Measurements from ENCODE around the gene NUTF2. TPM values are rescaled to one million over a fixed set of nuclear protein-coding genes. Genes with fewer than 3 reads are reported as not detected.

The NUTF2 gene
- total RNA-seq (10 to 100 TPM; 46.6 to 66.8 TPM), total RNA-seq (38.7 to 58.9 reads per million in 2 donors)

DNA sequence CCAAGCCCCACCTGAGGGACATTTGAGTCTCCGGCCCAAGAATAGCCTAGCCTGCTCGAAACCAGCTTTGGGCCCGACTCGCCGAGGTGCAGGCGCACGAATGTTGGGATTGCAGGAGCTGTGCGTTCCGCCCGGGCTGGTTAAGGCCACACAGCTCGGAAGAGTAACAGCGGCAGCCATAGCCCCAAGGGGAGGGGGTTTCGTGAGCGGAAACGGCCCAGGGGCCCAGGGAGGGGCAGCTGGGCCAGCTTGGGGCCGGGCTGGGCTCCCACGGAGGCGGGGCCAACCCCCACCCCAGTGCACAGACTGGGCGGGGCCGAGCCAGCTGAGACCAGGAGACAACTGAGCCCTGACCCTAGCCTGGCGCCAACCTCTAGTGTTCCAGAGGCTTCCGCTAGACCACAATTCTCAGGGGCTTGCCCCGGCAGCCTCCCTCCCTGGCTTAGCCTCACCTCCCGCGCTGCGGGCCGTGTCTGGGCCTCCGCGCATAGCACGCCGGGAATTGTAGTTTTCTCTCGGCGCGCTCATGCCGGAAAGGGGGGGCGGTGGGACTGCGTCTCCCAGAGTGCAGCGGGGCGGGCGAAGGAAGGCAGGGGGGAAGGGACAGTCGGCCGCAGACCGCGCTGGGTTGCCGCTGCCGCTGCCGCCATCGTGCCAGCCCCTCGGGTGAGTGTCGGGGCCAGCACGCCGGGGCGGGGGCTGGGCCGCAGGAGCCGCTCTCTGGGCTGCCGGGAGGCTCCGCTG, at the start of gene NUTF2:
TSS of gene NUTF2 (plus strand) at position 614 of the 744 bp plus-strand sequence. CDS start 18,198 bp downstream, outside the sequence.
- DNase-seq, result peak; percentile 90 to 95 (median 91)
- H3K36me3 Mint-ChIP-seq (ENCODE audit: low read depth), result no peaks in the 10 kb centered on the region
- no peaks in the 10 kb centered on the region for H3K9me3 ChIP-seq (ENCODE audit: control insufficient read depth, low read length, poor library complexity, severe bottlenecking)
- H3K27ac Mint-ChIP-seq, result peak within 1 kb of the TSS; percentile 95
- peak within 1 kb of the TSS; percentile 92 for H3K4me3 Mint-ChIP-seq
- peak; percentile 74 for ATAC-seq
- H3K4me1 Mint-ChIP-seq, result peaks cover 44% of the 10 kb centered on the region
- H3K27me3 Mint-ChIP-seq, result no peaks in the 10 kb centered on the region

DNA sequence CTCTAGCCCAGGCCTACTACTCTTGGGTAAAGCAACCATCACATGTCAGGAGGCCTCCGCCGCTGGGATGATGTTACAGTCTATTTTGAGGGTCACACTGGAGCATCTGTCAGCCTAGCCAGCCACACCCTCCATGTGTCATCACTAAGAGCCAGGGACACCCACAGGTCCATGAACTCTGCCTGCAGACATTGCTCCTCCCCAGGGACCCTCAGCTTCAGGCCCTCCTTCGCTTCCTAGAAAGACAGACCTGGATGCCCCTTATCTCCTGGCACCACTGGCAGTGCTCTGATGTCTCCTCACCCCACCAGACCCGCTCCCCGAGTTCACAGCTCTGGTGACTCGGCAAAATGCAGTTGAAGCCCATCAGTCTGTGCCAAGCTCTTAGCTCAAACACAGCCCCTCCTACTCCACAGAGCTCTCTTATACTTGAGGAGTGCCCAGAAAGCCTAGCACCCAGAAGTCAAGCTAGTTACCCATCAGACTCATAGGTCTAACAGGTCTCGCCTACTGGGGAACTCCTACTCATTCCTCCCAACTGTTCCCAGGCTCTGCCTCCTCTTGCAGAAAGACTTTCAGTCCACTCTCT, 46.3 kb upstream of the NUTF2 start:
- H3K4me1 Mint-ChIP-seq, result peaks cover 61% of the 10 kb centered on the region
- H3K4me3 Mint-ChIP-seq, result no peak overlapping the region
- peak overlapping the region; percentile 37 for H3K27ac Mint-ChIP-seq

DNA sequence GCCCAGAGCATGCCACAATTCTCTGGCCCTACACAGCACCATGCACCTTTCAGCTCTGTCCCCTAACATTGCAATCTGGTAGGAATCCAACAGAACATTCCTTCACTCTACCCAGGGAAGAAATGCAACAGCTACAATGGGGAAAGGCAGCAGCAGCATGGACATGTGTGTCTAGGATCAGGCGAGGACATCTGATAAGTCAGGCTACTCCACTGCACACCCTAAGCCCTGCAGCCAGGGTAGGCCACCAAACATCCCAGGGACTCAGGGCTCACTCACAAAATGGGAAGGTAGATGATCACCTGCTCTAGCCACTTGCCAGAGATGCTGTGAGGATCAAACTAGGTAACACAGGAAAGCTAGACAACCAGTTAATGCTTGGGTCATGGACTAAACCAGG, 45.5 kb upstream of the NUTF2 start:
- Mint-ChIP-seq H3K27ac (peak overlapping the region; percentile 37), H3K36me3 (ENCODE audit: low read depth) (no peaks in the 10 kb centered on the region), H3K27me3 (no peaks in the 10 kb centered on the region), H3K4me3 (peak overlapping the region; percentile 74), H3K4me1 (peaks cover 62% of the 10 kb centered on the region)
- DNase-seq (no peak), ATAC-seq (no peak)
- H3K9me3 ChIP-seq (ENCODE audit: control insufficient read depth, low read length, poor library complexity, severe bottlenecking), result no peaks in the 10 kb centered on the region

More for the DNA sequence above, 46.3 kb upstream of the NUTF2 start:
- no peaks in the 10 kb centered on the region for H3K9me3 ChIP-seq (ENCODE audit: control insufficient read depth, low read length, poor library complexity, severe bottlenecking)
- no peaks in the 10 kb centered on the region for H3K27me3 Mint-ChIP-seq
- DNase-seq (no peak), ATAC-seq (no peak)
- no peaks in the 10 kb centered on the region for H3K36me3 Mint-ChIP-seq (ENCODE audit: low read depth)

DNA sequence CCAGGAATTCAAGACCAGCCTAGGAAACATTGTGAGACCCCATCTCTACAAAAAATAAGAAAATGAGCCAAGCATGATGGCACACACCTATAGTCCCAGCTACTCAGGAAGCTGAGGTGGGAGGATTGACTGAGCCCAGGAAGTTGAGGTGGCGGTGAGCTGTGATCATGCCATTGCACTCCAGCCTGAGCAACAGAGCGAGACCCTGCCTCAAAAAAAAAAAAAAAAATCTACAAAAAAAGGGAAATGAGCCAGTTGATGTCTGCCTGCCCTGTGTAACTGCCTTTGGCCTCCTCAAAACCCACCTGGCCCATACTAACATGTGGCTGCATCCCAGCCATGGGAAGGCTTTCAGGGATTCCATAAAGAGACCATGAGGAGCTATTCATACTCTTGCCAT, 44.9 kb upstream of the NUTF2 start:
- Mint-ChIP-seq H3K27me3 (no peaks in the 10 kb centered on the region), H3K36me3 (ENCODE audit: low read depth) (no peaks in the 10 kb centered on the region), H3K4me3 (peak overlapping the region; percentile 74), H3K4me1 (peaks cover 57% of the 10 kb centered on the region), H3K27ac (peak overlapping the region; percentile 72)
- DNase-seq, result no peak
- no peaks in the 10 kb centered on the region for H3K9me3 ChIP-seq (ENCODE audit: control insufficient read depth, low read length, poor library complexity, severe bottlenecking)
- no peak for ATAC-seq

DNA sequence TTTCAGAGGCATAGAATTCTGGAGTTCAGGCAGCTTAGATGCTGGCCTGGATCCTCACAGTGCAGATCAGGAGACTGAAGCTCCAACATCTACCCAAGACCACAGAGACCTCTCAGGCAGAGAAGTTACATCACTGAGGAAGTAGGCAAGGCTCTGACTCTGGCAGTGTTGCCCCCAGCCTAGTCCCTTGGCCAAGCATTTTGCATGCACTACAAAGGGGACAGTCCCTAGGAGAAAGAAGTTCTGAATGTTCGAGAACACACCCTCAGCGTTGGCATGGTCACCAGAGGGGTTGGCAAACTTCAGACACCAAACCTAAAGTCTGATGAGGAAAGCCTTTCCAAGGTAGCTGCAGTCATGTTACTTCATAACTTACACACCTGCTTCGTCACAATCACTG, 42.8 kb upstream of the NUTF2 start:
- Mint-ChIP-seq H3K4me3 (no peak overlapping the region), H3K27me3 (no peaks in the 10 kb centered on the region), H3K4me1 (peaks cover 47% of the 10 kb centered on the region), H3K36me3 (ENCODE audit: low read depth) (no peaks in the 10 kb centered on the region), H3K27ac (no peak overlapping the region)
- H3K9me3 ChIP-seq (ENCODE audit: control insufficient read depth, low read length, poor library complexity, severe bottlenecking), result no peaks in the 10 kb centered on the region
- DNase-seq (no peak), ATAC-seq (no peak)

DNA sequence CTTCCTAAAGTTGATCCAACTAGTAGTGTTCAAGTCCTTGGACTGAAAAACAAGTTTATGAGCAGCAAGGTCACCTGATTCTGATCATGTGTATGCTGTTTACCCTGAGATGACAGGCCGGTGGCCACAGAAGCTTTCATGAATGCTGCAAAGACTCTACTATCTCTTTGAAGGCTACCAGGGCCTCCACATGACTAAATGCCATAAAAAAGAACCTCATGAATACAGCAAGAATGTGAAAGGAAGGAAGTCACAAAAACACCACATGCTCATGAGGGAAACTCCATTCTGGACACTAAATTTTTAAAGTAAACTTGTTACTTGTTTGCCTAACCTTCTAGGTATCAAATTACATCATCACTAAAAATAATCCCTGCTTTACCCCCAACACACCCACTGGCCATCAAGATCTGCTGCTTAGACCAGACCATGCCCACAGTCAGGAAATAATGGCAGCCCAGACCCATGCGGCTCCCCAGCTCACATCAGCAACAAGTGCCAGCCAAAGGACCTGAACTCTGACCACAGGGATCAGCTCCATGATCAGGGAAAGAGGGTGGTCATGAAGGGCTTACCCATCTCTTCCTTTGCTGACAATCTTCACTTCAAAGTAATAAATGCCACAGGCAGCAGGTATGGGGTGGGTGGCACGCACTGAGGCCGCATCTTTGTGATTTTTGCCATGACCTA, 41.7 kb upstream of the NUTF2 start:
- peaks cover 43% of the 10 kb centered on the region for H3K4me1 Mint-ChIP-seq
- H3K36me3 Mint-ChIP-seq (ENCODE audit: low read depth), result no peaks in the 10 kb centered on the region
- peak overlapping the region; percentile 88 for H3K4me3 Mint-ChIP-seq
- H3K27me3 Mint-ChIP-seq, result no peaks in the 10 kb centered on the region
- peak overlapping the region; percentile 87 for H3K27ac Mint-ChIP-seq
- ATAC-seq (no peak), DNase-seq (no peak)
- H3K9me3 ChIP-seq (ENCODE audit: control insufficient read depth, low read length, poor library complexity, severe bottlenecking), result no peaks in the 10 kb centered on the region

DNA sequence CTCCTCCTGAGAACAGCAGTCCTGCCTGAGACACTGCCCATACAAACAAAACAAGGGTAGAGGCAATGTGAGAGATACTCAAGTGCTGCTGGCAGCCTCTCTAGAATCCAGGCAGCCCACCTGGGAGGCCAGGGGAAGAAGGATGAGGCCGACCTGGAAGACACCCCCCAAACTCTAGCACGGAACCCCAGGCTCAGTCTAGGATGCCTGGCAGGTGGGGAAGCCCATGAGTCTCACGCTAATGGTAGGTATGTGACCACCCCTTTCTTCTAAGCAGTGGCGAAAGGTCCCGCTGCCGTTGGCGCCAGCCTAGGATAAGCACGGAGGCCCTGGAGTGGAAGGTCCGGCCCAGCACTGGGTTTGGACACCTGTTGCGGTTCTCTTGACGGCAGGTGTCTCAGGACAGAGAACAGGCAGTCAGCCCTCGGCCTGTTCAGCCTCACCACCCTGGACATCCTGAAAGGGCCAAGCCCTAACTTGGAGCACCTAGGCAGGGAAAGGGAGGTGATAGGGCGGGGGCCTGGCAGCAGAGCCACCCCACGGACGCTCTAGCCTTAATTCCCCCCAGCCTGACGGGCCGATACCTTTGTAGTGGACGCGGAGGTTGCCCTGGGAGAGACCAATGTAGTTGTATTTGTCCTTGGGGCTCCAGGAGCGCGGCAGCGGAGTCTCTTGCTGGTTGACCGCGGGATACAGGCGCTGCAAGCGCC, 40.9 kb upstream of the NUTF2 start:
- H3K27ac Mint-ChIP-seq, result peak overlapping the region; percentile 87
- H3K9me3 ChIP-seq (ENCODE audit: control insufficient read depth, low read length, poor library complexity, severe bottlenecking), result no peaks in the 10 kb centered on the region
- H3K4me3 Mint-ChIP-seq, result peak overlapping the region; percentile 88
- H3K36me3 Mint-ChIP-seq (ENCODE audit: low read depth), result no peaks in the 10 kb centered on the region
- H3K27me3 Mint-ChIP-seq, result no peaks in the 10 kb centered on the region
- no peak for DNase-seq
- ATAC-seq, result no peak
- peaks cover 36% of the 10 kb centered on the region for H3K4me1 Mint-ChIP-seq

DNA sequence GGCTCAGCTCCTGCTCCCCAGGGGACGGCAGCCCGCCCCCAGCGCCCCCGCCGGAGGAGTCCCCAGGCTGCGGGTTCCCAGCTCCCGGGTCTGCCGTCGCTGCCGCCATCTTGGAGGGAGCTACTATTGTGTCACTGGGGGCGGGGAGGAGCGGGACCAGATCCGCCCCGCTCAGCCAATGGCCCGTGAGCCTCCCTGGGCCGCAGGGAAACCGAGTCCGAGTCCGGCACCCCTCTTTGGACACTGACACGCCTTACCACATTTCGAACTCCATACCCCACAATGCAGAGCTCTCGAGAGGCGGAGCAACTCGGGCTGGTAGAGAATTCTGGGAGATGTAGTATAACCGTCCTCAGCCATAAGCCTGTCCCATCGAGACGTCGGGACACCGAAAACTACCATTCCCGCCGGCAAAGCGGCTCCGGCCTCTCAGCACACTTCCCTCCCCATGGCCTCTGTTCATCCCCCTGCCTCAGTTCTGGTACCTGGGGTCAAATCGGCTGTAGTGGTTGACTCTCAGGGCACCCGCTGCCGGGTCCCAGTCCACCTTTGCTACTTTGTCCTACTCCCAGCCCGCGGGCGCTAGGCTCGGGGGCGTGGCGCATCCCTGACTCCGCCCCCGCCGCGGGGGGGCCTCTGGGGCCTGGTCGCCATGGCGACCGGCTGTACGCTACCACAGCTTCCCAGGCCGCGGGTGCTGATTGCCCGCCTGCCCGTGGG, 40.1 kb upstream of the NUTF2 start, which contains the start of the genes RANBP10 and TSNAXIP1:
TSS of gene RANBP10 (minus strand) at position 133 of the 720 bp plus-strand sequence. CDS start at position 109, 24 bp downstream.
TSS of gene TSNAXIP1 (plus strand) at position 462 of the 720 bp plus-strand sequence. CDS start 261 bp downstream, outside the sequence.
- peaks cover 30% of the 10 kb centered on the region for H3K4me1 Mint-ChIP-seq
- no peaks in the 10 kb centered on the region for H3K9me3 ChIP-seq (ENCODE audit: control insufficient read depth, low read length, poor library complexity, severe bottlenecking)
- peak; percentile 93 for ATAC-seq
- H3K27ac Mint-ChIP-seq, result peak within 1 kb of the TSS; percentile 87
- H3K36me3 Mint-ChIP-seq (ENCODE audit: low read depth), result no peaks in the 10 kb centered on the region
- DNase-seq, result peak; percentile 90 to 96 (median 92)
- no peaks in the 10 kb centered on the region for H3K27me3 Mint-ChIP-seq
- peak within 1 kb of the TSS; percentile 88 for H3K4me3 Mint-ChIP-seq

DNA sequence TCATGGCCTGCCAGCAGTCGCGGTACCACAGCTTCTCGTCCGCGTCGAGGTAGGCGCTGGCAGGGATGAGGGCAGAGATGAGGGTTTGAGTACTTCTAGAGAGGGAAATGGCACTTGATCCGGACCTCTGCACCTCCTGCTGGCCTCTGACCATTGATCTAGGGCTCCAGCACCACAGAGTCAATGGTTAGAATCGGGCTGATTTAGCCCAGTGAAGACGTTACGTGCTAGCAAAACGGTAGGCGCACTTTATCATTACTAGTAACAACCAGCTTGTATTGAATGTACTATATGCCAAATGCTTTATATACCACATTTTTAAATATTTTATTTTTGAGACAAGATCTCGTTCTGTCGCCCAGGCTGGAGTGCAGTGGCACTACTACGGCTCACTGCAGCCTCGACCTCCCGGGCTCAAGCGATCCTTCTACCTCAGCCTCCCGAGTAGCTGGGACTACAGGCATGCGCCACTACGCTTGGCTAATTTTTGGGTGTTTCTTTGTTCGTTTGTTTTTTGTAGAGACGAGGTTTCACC, 39.5 kb upstream of the NUTF2 start:
- peaks cover 24% of the 10 kb centered on the region for H3K4me1 Mint-ChIP-seq
- H3K9me3 ChIP-seq (ENCODE audit: control insufficient read depth, low read length, poor library complexity, severe bottlenecking), result no peaks in the 10 kb centered on the region
- ATAC-seq (no peak), DNase-seq (no peak)
- H3K27ac Mint-ChIP-seq, result peak overlapping the region; percentile 87
- H3K4me3 Mint-ChIP-seq, result peak overlapping the region; percentile 88
- no peaks in the 10 kb centered on the region for H3K27me3 Mint-ChIP-seq
- no peaks in the 10 kb centered on the region for H3K36me3 Mint-ChIP-seq (ENCODE audit: low read depth)

DNA sequence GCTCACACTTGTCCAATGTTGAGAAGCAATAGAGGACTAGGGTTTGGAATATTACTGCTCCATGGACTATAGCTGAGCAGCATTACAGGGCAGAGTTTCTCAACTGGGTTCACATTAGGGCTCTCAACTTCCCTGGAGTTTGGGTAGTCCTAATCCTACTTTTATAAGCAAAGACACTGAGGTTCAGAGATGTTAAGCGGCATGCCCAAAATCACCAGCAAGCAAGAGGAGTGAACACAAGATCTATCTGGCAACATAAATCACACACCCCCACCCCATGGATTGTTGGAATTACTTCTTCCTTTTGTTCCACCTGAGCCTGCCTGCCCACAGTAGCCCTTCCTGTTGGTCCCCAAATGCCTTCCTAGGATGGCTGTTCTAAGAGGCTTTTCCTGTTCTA, 34.8 kb upstream of the NUTF2 start:
- Mint-ChIP-seq H3K27ac (no peak overlapping the region), H3K36me3 (ENCODE audit: low read depth) (no peaks in the 10 kb centered on the region), H3K4me3 (no peak overlapping the region), H3K4me1 (peaks cover 7% of the 10 kb centered on the region), H3K27me3 (no peaks in the 10 kb centered on the region)
- no peak for ATAC-seq
- no peaks in the 10 kb centered on the region for H3K9me3 ChIP-seq (ENCODE audit: control insufficient read depth, low read length, poor library complexity, severe bottlenecking)
- no peak for DNase-seq

DNA sequence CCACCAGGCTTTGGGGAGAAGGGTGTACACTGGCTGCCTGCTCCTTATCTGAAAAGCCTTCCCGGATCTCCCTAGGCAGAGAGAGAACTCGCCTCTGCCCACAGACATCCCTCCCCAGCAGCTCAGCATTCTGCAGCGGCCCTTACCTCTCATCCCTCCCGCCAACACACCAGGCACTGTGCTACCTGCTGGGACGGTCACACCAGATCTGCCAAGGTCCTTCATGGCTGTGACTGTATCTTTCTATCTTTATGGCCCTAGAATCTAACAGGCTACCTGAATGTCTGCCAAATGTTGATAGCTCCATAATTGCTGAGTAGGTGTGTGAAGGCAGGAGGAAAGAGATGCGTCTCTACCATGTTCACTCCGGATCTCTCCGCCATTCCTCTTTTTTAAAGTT, 32.2 kb upstream of the NUTF2 start:
- H3K27me3 Mint-ChIP-seq, result no peaks in the 10 kb centered on the region
- H3K27ac Mint-ChIP-seq, result no peak overlapping the region
- H3K4me1 Mint-ChIP-seq, result peaks cover 5% of the 10 kb centered on the region
- H3K36me3 Mint-ChIP-seq (ENCODE audit: low read depth), result no peaks in the 10 kb centered on the region
- DNase-seq (no peak), ATAC-seq (no peak)
- no peak overlapping the region for H3K4me3 Mint-ChIP-seq
- H3K9me3 ChIP-seq (ENCODE audit: control insufficient read depth, low read length, poor library complexity, severe bottlenecking), result no peaks in the 10 kb centered on the region

DNA sequence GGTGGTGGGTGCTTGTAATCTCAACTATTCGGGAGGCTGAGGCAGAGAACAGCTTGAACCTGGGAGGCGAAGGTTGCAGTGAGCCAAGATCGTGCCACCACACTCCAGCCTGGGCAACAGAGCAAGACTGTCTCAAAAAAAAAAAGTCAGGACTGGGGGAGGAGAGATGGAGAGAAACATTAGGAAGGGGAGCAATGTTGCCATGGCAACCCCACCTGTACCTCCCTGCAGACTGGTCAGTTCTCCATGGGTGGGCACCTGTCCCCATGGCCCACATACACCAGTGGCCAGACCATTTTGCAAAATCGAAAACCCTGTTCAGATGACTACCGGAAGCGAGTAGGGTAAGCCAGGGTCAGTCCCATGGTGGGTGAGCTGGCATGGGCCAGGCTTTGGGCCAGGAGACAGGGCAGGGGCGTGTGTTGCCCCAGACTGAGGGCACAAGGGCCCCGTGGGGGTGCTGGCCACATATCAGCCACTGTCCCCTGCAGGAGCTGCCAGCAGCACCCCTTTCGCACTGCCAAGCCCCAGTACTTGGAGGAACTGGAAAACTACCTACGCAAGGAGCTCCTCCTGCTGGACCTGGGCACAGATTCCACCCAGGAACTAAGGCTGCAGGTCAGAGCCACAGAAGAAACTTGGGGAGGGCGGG, 26.0 kb upstream of the NUTF2 start:
- DNase-seq, result no peak
- H3K27me3 Mint-ChIP-seq, result no peaks in the 10 kb centered on the region
- no peak overlapping the region for H3K4me3 Mint-ChIP-seq
- peaks cover 5% of the 10 kb centered on the region for H3K4me1 Mint-ChIP-seq
- H3K36me3 Mint-ChIP-seq (ENCODE audit: low read depth), result no peaks in the 10 kb centered on the region
- no peak overlapping the region for H3K27ac Mint-ChIP-seq
- ATAC-seq, result no peak
- no peaks in the 10 kb centered on the region for H3K9me3 ChIP-seq (ENCODE audit: control insufficient read depth, low read length, poor library complexity, severe bottlenecking)

Measured in T-helper 17 cell (primary cell).